GM18508 (cell line): Measurements from ENCODE around the gene COMT.

ENCODE experiments used
- ATAC-seq: cut with Tn5 transposase; IDR thresholded peaks from one replicate; pipeline ENCODE4 v1.9.1; 2021; ENCODE audit warnings: moderate number of reproducible peaks; ENCODE audit not compliant: insufficient read depth, unreplicated experiment

COMT gene

GRCh38 chr22:19941365-19942082 lies at the start of gene COMT, which contains the start of gene TXNRD2:
COMT (plus strand) TSS chr22:19941772; CDS start chr22:19962527, 20,755 bp downstream.
TXNRD2 (minus strand) TSS chr22:19941818; CDS start chr22:19941803, 15 bp downstream.
- ATAC-seq: no peak

- ATAC-seq: no peak
Observed at GRCh38 chr22:19892257-19892879, 49.2 kb upstream of the COMT start.

- ATAC-seq: no peak
Observed at GRCh38 chr22:19892925-19893324, 48.6 kb upstream of the COMT start.

- no peak for ATAC-seq
Observed at GRCh38 chr22:19893363-19893762, 48.2 kb upstream of the COMT start.

- ATAC-seq: no peak
Observed at GRCh38 chr22:19895160-19895849, 46.3 kb upstream of the COMT start.

GRCh38 chr22:19896665-19897355 lies 44.8 kb upstream of the COMT start:
- no peak for ATAC-seq

- ATAC-seq: no peak
Observed at GRCh38 chr22:19897726-19898125, 43.8 kb upstream of the COMT start.

GRCh38 chr22:19898145-19898544 lies 43.4 kb upstream of the COMT start:
- no peak for ATAC-seq

- no peak for ATAC-seq
Observed at GRCh38 chr22:19898831-19899567, 42.6 kb upstream of the COMT start.

GRCh38 chr22:19900707-19901436 lies 40.7 kb upstream of the COMT start:
- ATAC-seq: no peak

GRCh38 chr22:19901577-19902244 lies 39.9 kb upstream of the COMT start:
- no peak for ATAC-seq

- ATAC-seq: no peak
Observed at GRCh38 chr22:19902245-19902715, 39.3 kb upstream of the COMT start.

GRCh38 chr22:19903031-19903430 lies 38.5 kb upstream of the COMT start:
- ATAC-seq: no peak

- no peak for ATAC-seq
Observed at GRCh38 chr22:19903513-19903912, 38.1 kb upstream of the COMT start.

- no peak for ATAC-seq
Observed at GRCh38 chr22:19904174-19904856, 37.3 kb upstream of the COMT start.

- no peak for ATAC-seq
Observed at GRCh38 chr22:19904935-19905334, 36.6 kb upstream of the COMT start.

GRCh38 chr22:19905347-19906276 lies 36.0 kb upstream of the COMT start:
- no peak for ATAC-seq
